GM18519 (cell line): ENCODE results near the gene C1orf53.

ENCODE experiments used
- ATAC-seq: cut with Tn5 transposase; IDR thresholded peaks from one replicate; pipeline ENCODE4 v1.9.1; 2021; ENCODE audit warnings: mild to moderate bottlenecking, moderate library complexity; ENCODE audit not compliant: unreplicated experiment, low FRiP score

C1orf53 gene

GRCh38 chr1:197954718-197955418, 52.4 kb downstream of the C1orf53 start:
- ATAC-seq, result no peak

- no peak for ATAC-seq
Measured at GRCh38 chr1:197955486-197956394, 53.3 kb downstream of the C1orf53 start.
